DOHH2 (cell line): ENCODE measurements around the gene CACNB4.
"Not testable (repeated sequence)": the region's sequence is repeated elsewhere in the genome, so short reads cannot be mapped to it uniquely, and the experiment has no call there.

Source experiments
- H3F3A ChIP-seq: fragments of 200-600 bp; sonication (generic), shearing (Covaris generic); 2 replicates; pipeline ENCODE4 v1.6.0; 2016; ENCODE audit warnings: antibody characterized with exemption, mild to moderate bottlenecking; ENCODE audit not compliant: control insufficient read depth, insufficient read depth
- H3K27ac ChIP-seq: fragments of 200-600 bp; sonication (generic); 2 replicates; pipeline ENCODE4 v1.5.1; 2014; ENCODE audit warnings: low read depth, mild to moderate bottlenecking, low read length, moderate library complexity
- H3K27me3 ChIP-seq: fragments of 200-600 bp; sonication (generic); 2 replicates; pipeline ENCODE4 v1.6.1; 2014; ENCODE audit warnings: mild to moderate bottlenecking, low read length, mixed read lengths; ENCODE audit not compliant: control insufficient read depth
- H3K36me3 ChIP-seq: fragments of 200-600 bp; sonication (generic); 2 replicates; pipeline ENCODE4 v1.6.1; 2014; ENCODE audit warnings: mild to moderate bottlenecking, low read length, moderate library complexity, mixed read lengths; ENCODE audit not compliant: control insufficient read depth
- H3K4me1 ChIP-seq: fragments of 200-600 bp; sonication (generic); 2 replicates; pipeline ENCODE4 v1.6.1; 2014; ENCODE audit warnings: mild to moderate bottlenecking, low read length, mixed read lengths; ENCODE audit not compliant: control insufficient read depth
- H3K4me2 ChIP-seq: fragments of 200-600 bp; sonication (generic); 2 replicates; pipeline ENCODE4 v1.6.0; 2014; ENCODE audit warnings: mild to moderate bottlenecking, low read length, moderate library complexity
- H3K4me3 ChIP-seq: fragments of 200-600 bp; sonication (generic); 2 replicates; pipeline ENCODE4 v1.5.1; 2014; ENCODE audit warnings: mild to moderate bottlenecking, low read length, mixed read lengths
- H3K79me2 ChIP-seq: fragments of 200-600 bp; sonication (generic); 2 replicates; pipeline ENCODE4 v1.6.1; 2014; ENCODE audit warnings: mild to moderate bottlenecking, low read length, mixed read lengths; ENCODE audit not compliant: control insufficient read depth
- H3K9me2 ChIP-seq: fragments of 200-600 bp; sonication (generic); replicated peaks from 2 replicates; pipeline ENCODE4 v1.6.1; 2014; ENCODE audit warnings: mild to moderate bottlenecking, low read length, mixed read lengths; ENCODE audit not compliant: control insufficient read depth
- H3K9me3 ChIP-seq: fragments of 200-600 bp; sonication (generic); 2 replicates; pipeline ENCODE4 v1.6.1; 2014; ENCODE audit warnings: antibody characterized with exemption, low read length, mixed read lengths; ENCODE audit not compliant: control insufficient read depth, insufficient read depth
- H4K20me1 ChIP-seq: fragments of 200-600 bp; sonication (generic); 2 replicates; pipeline ENCODE4 v1.6.0; 2014; ENCODE audit warnings: low read depth, mild to moderate bottlenecking, antibody characterized with exemption, low read length, moderate library complexity; ENCODE audit not compliant: control insufficient read depth, insufficient read depth
- EZH2phosphoT487 ChIP-seq: fragments of 200-600 bp; sonication (generic); IDR thresholded peaks from 2 replicates; pipeline ENCODE4 v1.6.1; 2017; ENCODE audit warnings: borderline replicate concordance, mild to moderate bottlenecking, antibody characterized with exemption, low read length, moderate library complexity, mixed read lengths
- TF ChIP-seq, protein P1 (sequence below): fragments of 200-600 bp; sonication (generic); IDR thresholded peaks from one replicate; pipeline ENCODE4 v1.5.1; 2014; ENCODE audit warnings: antibody characterized with exemption, mild to moderate bottlenecking, low read depth, low read length; ENCODE audit not compliant: poor library complexity, severe bottlenecking

Gene CACNB4

DNA sequence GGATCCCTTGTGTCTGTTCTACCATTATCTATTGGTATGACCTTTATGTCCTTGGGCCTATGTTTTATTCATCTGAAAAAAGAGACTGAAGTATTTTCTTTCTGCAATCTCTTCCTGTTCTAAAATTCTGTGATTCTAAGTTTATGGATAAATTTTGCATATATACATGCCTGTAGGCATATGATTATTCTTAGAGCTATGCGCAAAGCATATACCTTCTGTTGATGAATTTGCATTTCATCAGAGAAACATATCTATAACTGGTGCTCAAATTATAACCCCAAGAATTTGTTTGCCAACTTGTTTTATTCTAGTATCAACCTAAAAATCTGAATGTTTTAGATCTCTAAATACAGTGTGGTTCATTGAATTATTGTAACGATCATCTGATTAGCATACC is 6.7 kb downstream of the CACNB4 start:
- no peaks in the 10 kb centered on the region for H3K9me3 ChIP-seq
- no peak for TF ChIP-seq EZH2phosphoT487
- TF ChIP-seq, protein P1, sequence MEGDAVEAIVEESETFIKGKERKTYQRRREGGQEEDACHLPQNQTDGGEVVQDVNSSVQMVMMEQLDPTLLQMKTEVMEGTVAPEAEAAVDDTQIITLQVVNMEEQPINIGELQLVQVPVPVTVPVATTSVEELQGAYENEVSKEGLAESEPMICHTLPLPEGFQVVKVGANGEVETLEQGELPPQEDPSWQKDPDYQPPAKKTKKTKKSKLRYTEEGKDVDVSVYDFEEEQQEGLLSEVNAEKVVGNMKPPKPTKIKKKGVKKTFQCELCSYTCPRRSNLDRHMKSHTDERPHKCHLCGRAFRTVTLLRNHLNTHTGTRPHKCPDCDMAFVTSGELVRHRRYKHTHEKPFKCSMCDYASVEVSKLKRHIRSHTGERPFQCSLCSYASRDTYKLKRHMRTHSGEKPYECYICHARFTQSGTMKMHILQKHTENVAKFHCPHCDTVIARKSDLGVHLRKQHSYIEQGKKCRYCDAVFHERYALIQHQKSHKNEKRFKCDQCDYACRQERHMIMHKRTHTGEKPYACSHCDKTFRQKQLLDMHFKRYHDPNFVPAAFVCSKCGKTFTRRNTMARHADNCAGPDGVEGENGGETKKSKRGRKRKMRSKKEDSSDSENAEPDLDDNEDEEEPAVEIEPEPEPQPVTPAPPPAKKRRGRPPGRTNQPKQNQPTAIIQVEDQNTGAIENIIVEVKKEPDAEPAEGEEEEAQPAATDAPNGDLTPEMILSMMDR: no peak
- no peaks in the 10 kb centered on the region for H4K20me1 ChIP-seq
- H3K27ac ChIP-seq: no peak overlapping the region
- H3K9me2 ChIP-seq: no peaks in the 10 kb centered on the region
- H3K79me2 ChIP-seq: no peaks in the 10 kb centered on the region
- no peak overlapping the region for H3K4me3 ChIP-seq
- no peaks in the 10 kb centered on the region for H3F3A ChIP-seq
- no peak overlapping the region for H3K4me2 ChIP-seq
- H3K27me3 ChIP-seq: peaks cover 8% of the 10 kb centered on the region; the same call in 1 of the 2 replicates
- no peaks in the 10 kb centered on the region for H3K36me3 ChIP-seq
- no peaks in the 10 kb centered on the region for H3K4me1 ChIP-seq

DNA sequence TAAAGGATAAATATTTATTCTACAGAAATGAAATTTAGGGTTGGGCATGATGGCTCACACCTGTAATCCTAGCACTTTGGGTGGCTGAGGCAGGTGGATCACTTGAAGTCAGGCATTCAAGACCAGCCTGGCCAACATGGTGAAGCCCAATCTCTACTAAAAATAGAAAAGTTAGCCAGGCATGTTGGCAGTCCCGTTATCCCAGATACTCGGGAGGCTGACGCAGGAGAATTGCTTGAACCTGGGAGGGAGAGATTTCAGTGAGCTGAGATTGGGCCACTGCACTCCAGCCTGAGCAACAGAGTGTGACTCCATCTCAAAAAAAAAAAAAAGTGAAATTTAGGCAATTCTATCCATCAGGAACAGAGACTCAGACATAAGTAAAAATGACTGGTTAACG is 8.1 kb downstream of the CACNB4 start:
- H3K4me2 ChIP-seq, H3F3A ChIP-seq, H3K9me2 ChIP-seq, H3K79me2 ChIP-seq, H3K27me3 ChIP-seq, H3K36me3 ChIP-seq, H3K4me1 ChIP-seq, H3K4me3 ChIP-seq, H3K9me3 ChIP-seq, H3K27ac ChIP-seq, H4K20me1 ChIP-seq: not testable (repeated sequence)

DNA sequence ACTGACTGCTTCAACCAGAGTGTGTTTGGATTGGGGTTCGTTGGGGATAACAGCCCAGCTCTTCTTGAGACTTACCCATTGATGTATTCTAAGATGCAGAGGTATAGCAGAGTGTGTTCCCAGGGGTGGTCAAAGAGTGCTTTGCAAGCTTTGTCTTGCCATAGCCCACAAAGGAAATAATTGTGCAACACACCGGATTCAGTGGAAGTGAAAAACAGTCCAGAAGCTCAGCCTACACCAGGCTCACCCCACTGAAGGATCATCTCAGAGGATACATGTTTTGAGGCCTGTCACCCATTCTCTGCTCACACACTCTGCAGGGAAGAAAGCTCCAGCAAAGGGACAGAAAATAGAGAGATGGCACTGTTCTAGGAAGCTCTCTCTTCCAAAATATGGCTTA is 9.6 kb downstream of the CACNB4 start:
- no peak for TF ChIP-seq EZH2phosphoT487
- TF ChIP-seq, protein P1: no peak
- Histone ChIP-seq H3K4me1 (no peaks in the 10 kb centered on the region), H4K20me1 (no peaks in the 10 kb centered on the region), H3K9me2 (no peaks in the 10 kb centered on the region), H3K27ac (no peak overlapping the region), H3K27me3 (peaks cover 8% of the 10 kb centered on the region; the same call in 1 of the 2 replicates), H3F3A (no peaks in the 10 kb centered on the region), H3K4me2 (no peak overlapping the region), H3K36me3 (no peaks in the 10 kb centered on the region), H3K9me3 (no peaks in the 10 kb centered on the region), H3K4me3 (no peak overlapping the region), H3K79me2 (no peaks in the 10 kb centered on the region)

DNA sequence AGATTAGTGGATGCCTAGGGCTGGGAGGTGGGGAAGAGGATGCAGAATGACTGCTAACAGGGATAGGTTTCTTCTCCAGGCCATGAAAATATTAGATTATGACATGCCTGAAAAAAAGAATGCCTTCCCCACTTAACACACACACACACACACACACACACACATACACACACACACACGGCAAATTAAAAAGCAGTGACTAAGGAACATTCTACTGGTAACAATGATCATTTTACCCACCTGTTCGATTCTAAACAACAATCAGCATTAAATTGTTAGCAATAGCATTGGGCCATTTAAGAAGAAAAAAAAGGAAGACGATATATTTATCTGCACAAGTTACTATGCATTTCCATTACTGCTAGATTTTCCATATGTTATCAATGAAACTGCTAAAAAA is 10.8 kb downstream of the CACNB4 start:
- TF ChIP-seq, protein P1: no peak
- no peak for TF ChIP-seq EZH2phosphoT487
- Histone ChIP-seq H3K79me2 (no peaks in the 10 kb centered on the region), H4K20me1 (no peaks in the 10 kb centered on the region), H3K9me3 (no peaks in the 10 kb centered on the region), H3K4me1 (no peaks in the 10 kb centered on the region), H3K27me3 (peaks cover 8% of the 10 kb centered on the region; the same call in 1 of the 2 replicates), H3K9me2 (no peaks in the 10 kb centered on the region), H3K36me3 (no peaks in the 10 kb centered on the region), H3K4me2 (no peak overlapping the region), H3K4me3 (no peak overlapping the region), H3F3A (no peaks in the 10 kb centered on the region), H3K27ac (no peak overlapping the region)
